ENCODE results near the gene UTS2R.

DNA sequence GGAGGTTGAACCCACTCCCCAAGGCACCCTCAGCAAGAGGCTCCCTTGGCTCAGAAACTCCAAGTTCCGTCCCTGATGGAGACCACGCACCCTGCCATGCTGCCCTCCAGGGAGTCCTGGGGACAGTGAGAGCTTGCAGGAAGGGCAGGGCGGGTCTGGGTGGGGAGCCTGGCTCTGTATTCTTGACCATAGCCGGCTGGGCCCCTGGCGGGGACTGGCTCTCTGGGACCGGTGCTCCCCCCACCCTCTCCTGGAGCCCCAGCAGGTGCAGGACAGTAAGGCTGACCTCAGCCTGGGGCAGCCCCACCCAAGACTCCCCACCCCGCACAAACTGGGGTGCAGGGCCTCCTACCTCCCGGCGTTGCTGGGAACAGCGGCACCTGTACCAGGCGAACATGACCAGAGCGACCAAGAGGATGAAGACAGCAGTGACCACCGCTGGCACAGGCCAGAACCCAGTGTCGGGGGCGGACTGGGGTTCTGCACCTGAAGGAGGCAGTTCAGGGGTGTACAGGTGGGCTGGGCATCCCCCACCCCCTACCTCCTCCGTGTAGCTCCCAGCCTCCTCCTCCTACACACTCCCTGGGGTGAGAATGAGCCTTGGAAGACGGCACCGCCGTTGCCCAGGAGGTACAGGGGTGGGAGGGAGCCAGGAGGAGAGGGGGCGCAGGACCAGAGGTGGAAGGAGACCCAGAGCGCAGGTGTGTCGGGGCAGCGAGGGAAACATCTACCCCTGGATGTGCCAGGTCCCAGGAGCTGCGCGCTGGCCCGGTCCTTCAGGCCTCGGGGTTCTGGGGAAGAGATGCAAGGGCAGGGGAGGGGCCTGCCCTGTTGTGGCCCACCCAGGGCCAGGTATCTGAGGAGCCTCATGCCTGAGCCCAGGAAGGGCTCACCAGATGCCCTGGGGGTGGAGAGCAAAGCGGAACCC lies 48.8 kb upstream of the UTS2R start:
- TF ChIP-seq, protein P1, sequence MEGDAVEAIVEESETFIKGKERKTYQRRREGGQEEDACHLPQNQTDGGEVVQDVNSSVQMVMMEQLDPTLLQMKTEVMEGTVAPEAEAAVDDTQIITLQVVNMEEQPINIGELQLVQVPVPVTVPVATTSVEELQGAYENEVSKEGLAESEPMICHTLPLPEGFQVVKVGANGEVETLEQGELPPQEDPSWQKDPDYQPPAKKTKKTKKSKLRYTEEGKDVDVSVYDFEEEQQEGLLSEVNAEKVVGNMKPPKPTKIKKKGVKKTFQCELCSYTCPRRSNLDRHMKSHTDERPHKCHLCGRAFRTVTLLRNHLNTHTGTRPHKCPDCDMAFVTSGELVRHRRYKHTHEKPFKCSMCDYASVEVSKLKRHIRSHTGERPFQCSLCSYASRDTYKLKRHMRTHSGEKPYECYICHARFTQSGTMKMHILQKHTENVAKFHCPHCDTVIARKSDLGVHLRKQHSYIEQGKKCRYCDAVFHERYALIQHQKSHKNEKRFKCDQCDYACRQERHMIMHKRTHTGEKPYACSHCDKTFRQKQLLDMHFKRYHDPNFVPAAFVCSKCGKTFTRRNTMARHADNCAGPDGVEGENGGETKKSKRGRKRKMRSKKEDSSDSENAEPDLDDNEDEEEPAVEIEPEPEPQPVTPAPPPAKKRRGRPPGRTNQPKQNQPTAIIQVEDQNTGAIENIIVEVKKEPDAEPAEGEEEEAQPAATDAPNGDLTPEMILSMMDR (IDR thresholded peaks at IDR 0.05; ENCODE audit: insufficient read depth, low read length) = no peak
- TF ChIP-seq POLR2AphosphoS5 (IDR thresholded peaks at IDR 0.05; ENCODE audit: low read depth) = no peak
- TF ChIP-seq, protein P2, sequence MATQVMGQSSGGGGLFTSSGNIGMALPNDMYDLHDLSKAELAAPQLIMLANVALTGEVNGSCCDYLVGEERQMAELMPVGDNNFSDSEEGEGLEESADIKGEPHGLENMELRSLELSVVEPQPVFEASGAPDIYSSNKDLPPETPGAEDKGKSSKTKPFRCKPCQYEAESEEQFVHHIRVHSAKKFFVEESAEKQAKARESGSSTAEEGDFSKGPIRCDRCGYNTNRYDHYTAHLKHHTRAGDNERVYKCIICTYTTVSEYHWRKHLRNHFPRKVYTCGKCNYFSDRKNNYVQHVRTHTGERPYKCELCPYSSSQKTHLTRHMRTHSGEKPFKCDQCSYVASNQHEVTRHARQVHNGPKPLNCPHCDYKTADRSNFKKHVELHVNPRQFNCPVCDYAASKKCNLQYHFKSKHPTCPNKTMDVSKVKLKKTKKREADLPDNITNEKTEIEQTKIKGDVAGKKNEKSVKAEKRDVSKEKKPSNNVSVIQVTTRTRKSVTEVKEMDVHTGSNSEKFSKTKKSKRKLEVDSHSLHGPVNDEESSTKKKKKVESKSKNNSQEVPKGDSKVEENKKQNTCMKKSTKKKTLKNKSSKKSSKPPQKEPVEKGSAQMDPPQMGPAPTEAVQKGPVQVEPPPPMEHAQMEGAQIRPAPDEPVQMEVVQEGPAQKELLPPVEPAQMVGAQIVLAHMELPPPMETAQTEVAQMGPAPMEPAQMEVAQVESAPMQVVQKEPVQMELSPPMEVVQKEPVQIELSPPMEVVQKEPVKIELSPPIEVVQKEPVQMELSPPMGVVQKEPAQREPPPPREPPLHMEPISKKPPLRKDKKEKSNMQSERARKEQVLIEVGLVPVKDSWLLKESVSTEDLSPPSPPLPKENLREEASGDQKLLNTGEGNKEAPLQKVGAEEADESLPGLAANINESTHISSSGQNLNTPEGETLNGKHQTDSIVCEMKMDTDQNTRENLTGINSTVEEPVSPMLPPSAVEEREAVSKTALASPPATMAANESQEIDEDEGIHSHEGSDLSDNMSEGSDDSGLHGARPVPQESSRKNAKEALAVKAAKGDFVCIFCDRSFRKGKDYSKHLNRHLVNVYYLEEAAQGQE (IDR thresholded peaks at IDR 0.05; ENCODE audit: insufficient replicate concordance, low read depth) = no peak
- no peak for TF ChIP-seq GABPA (IDR thresholded peaks at IDR 0.05; ENCODE audit: low read depth)
- no peak for TF ChIP-seq SPI1 (IDR thresholded peaks at IDR 0.05; ENCODE audit: borderline replicate concordance, low read depth)

All from HL-60 (cell line).